ENCODE measurements around the gene WFDC5. TPM values are rescaled to one million over a fixed set of nuclear protein-coding genes. Genes with fewer than 3 reads are reported as not detected.
"Not testable (repeated sequence)": the region's sequence is repeated elsewhere in the genome, so short reads cannot be mapped to it uniquely, and the experiment has no call there.

The WFDC5 gene, protein sequence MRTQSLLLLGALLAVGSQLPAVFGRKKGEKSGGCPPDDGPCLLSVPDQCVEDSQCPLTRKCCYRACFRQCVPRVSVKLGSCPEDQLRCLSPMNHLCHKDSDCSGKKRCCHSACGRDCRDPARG
- not detected in 2 replicates for total RNA-seq (2014; rRNA removed; shearing (Covaris generic); ENCODE audit: low replicate concordance)

DNA sequence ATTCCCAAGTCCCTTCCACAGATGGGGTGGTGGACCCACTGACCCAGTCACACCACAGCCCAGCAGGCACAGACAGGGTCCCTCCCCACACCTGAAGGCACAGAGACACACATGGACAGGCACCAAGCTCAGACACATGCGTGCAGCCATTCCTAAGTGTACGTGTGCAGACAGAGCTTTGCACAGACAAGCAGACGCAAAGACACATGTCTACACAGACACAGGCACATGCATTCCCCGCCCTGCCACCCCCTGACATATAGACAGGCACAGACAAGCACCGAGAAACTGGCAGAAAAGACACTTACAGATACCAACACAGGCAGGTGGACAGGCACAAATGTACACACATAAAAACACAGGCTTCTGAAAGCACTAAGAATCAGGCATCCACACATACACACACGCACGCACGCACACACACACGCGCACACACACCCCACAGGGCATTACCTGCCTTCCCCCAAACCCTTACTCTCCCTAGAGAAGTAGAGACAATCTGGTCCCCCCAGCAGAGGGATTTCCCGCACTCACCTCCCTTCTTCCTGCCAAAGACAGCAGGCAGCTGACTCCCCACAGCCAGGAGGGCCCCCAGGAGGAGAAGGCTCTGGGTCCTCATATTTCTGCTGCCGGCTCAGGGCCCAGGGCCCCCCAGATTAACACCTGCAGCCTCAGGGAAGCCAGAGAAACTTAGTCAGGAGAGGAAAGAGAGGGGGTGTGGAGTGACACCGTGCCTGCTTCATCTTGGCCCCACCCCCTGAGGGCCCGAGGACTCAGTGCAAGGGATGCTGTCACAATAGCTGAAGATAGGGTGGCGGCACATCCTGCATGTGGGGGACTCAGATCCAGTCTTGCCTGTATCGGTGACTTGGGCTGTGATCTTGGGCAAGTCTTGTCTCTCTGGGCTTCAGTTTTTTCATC, at the start of gene WFDC5:
Gene WFDC5, minus strand, starts transcription at position 710 of the 921 bp plus-strand sequence. Its CDS starts 91 bp downstream, at position 619.
- no peaks in the 10 kb centered on the region for H3K79me2 ChIP-seq (ENCODE audit: low read length)
- H2AFZ ChIP-seq (ENCODE audit: low read length), result no peak within 1 kb of the TSS
- peaks cover 4% of the 10 kb centered on the region for H3K4me1 ChIP-seq (ENCODE audit: low read length)
- H3K9me3 ChIP-seq (ENCODE audit: low read length), result no peaks in the 10 kb centered on the region
- H3K4me3 ChIP-seq (ENCODE audit: low read length), result no peak within 1 kb of the TSS
- no peak within 1 kb of the TSS for H3K4me2 ChIP-seq (ENCODE audit: low read depth, low read length, poor library complexity, severe bottlenecking)
- no peaks in the 10 kb centered on the region for H3K36me3 ChIP-seq (ENCODE audit: insufficient read depth, low read length)
- H3K9me2 ChIP-seq (replicated peaks; ENCODE audit: insufficient read depth, low read length), result no peaks in the 10 kb centered on the region
- no peak within 1 kb of the TSS for H3K27ac ChIP-seq (ENCODE audit: low read length)
- H4K20me1 ChIP-seq (ENCODE audit: insufficient read depth, low read depth, low read length), result no peaks in the 10 kb centered on the region
- peak; percentile 52 for DNase-seq
- H3K9ac ChIP-seq (ENCODE audit: low read length), result no peak within 1 kb of the TSS
- no peaks in the 10 kb centered on the region for H3K27me3 ChIP-seq (ENCODE audit: low read length)

DNA sequence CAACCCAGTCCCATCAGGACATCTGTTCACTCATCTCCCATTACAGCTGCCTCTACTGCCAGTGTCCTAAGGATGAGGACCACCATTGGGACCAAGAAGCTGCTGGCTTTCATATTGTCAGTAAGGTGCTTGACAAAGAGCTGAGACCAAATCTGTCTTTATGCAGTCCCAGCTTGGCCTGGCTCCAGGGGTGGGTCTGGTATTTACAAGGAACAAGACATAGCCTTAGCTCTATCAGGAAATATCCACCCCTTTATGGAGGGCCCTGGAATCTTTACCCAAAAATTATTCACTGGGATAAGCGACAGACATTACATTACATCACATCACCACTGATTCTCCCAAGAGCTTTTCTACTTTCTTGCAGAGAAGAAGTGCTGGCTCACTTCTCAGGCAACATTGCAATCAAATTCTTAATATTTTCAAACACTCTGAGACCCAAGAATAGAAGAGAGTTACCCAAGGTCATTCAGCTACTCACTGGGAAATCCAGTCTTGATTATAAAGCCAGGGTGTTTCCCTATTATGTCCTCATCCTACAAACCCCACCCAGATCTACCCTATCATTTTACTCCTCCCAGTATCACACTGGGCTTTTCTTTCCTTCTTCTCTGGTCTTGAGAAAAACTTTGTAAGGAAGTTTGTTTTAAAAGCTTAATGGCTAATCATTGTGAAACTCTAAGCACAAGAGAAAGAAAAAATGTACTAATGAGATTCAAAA, 48.3 kb upstream of the WFDC5 start:
- H3K9me3 ChIP-seq (ENCODE audit: low read length), result no peaks in the 10 kb centered on the region
- H3K4me1 ChIP-seq (ENCODE audit: low read length), result no peaks in the 10 kb centered on the region
- no peak overlapping the region for H3K27ac ChIP-seq (ENCODE audit: low read length)
- no peak overlapping the region for H3K9ac ChIP-seq (ENCODE audit: low read length)
- H3K79me2 ChIP-seq (ENCODE audit: low read length), result no peaks in the 10 kb centered on the region
- no peak for DNase-seq
- H3K4me2 ChIP-seq (ENCODE audit: low read depth, low read length, poor library complexity, severe bottlenecking), result no peak overlapping the region
- H3K36me3 ChIP-seq (ENCODE audit: insufficient read depth, low read length), result no peaks in the 10 kb centered on the region
- H3K27me3 ChIP-seq (ENCODE audit: low read length), result no peaks in the 10 kb centered on the region
- H2AFZ ChIP-seq (ENCODE audit: low read length), result no peak overlapping the region
- H3K4me3 ChIP-seq (ENCODE audit: low read length), result no peak overlapping the region
- H4K20me1 ChIP-seq (ENCODE audit: insufficient read depth, low read depth, low read length), result no peaks in the 10 kb centered on the region
- H3K9me2 ChIP-seq (replicated peaks; ENCODE audit: insufficient read depth, low read length), result no peaks in the 10 kb centered on the region

DNA sequence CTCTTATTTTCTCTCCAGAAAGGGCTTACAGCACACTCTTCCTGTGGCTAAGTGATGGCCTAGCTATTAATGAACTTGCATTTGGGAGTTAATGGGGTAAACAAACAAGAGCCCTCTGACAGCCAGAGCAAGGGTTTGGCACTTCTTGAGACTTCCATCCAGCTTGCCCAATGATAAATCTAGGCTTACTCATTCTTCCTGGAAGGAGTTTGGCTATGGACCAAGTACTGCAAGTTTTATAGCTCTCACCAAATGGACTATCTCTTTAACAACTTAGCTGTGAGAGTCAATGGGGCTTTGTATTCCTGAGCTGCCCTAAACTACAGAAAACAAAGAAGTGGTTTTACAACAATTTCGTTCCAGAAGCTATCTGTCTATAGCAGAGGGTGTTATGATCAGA, 43.0 kb upstream of the WFDC5 start:
- Histone ChIP-seq H3K4me2 (ENCODE audit: low read depth, low read length, poor library complexity, severe bottlenecking) (no peak overlapping the region), H3K4me3 (ENCODE audit: low read length) (no peak overlapping the region), H3K36me3 (ENCODE audit: insufficient read depth, low read length) (no peaks in the 10 kb centered on the region), H2AFZ (ENCODE audit: low read length) (no peak overlapping the region), H3K79me2 (ENCODE audit: low read length) (no peaks in the 10 kb centered on the region), H4K20me1 (ENCODE audit: insufficient read depth, low read depth, low read length) (no peaks in the 10 kb centered on the region), H3K27ac (ENCODE audit: low read length) (no peak overlapping the region), H3K9ac (ENCODE audit: low read length) (no peak overlapping the region), H3K9me3 (ENCODE audit: low read length) (no peaks in the 10 kb centered on the region), H3K9me2 (replicated peaks; ENCODE audit: insufficient read depth, low read length) (no peaks in the 10 kb centered on the region), H3K27me3 (ENCODE audit: low read length) (no peaks in the 10 kb centered on the region), H3K4me1 (ENCODE audit: low read length) (no peaks in the 10 kb centered on the region)
- DNase-seq, result no peak

DNA sequence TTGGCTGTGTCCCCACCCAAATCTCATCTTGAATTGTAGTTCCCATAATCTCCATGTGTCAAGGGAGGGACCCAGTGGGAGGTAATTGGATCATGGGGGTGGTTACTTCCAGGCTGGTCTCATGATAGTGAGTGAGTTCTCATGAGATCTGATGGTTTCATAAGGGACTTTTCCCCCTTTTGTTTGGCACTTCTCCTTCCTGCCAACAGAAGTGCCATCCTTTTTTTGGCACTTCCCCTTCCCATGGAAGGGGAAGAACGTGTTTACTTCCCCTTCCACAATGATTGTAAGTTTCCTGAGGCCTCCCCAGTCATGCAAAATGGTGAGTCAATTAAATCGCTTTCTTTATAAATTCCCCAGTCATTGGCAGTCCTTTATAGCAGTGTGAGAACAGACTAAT, 41.7 kb upstream of the WFDC5 start:
- no peaks in the 10 kb centered on the region for H3K79me2 ChIP-seq (ENCODE audit: low read length)
- no peaks in the 10 kb centered on the region for H3K9me3 ChIP-seq (ENCODE audit: low read length)
- no peak overlapping the region for H3K4me2 ChIP-seq (ENCODE audit: low read depth, low read length, poor library complexity, severe bottlenecking)
- DNase-seq, result no peak
- no peaks in the 10 kb centered on the region for H3K36me3 ChIP-seq (ENCODE audit: insufficient read depth, low read length)
- H3K27me3 ChIP-seq (ENCODE audit: low read length), result no peaks in the 10 kb centered on the region
- no peak overlapping the region for H2AFZ ChIP-seq (ENCODE audit: low read length)
- H3K4me1 ChIP-seq (ENCODE audit: low read length), result no peaks in the 10 kb centered on the region
- no peak overlapping the region for H3K27ac ChIP-seq (ENCODE audit: low read length)
- no peaks in the 10 kb centered on the region for H3K9me2 ChIP-seq (replicated peaks; ENCODE audit: insufficient read depth, low read length)
- no peak overlapping the region for H3K4me3 ChIP-seq (ENCODE audit: low read length)
- H4K20me1 ChIP-seq (ENCODE audit: insufficient read depth, low read depth, low read length), result no peaks in the 10 kb centered on the region
- H3K9ac ChIP-seq (ENCODE audit: low read length), result no peak overlapping the region

DNA sequence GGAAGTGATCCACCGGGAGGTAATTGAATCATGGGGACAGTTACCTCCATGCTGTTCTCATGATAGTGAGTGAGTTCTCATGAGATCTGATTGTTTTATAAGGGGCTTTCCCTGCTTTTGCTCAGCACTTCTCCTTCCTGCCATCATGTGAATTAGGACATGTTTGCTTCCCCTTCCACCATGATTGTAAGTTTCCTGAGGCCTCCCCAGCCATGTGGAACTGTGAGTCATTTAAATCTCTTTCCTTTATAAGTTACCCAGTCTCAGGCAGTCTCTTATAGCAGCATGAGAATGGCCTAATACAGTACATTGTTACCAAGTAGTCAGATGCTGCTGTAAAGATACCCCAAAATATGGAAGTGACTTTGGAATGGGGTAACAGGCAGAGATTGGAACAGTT, 39.8 kb upstream of the WFDC5 start:
- H3K36me3 ChIP-seq (ENCODE audit: insufficient read depth, low read length); DNase-seq; H3K9ac ChIP-seq (ENCODE audit: low read length); H4K20me1 ChIP-seq (ENCODE audit: insufficient read depth, low read depth, low read length); H3K4me2 ChIP-seq (ENCODE audit: low read depth, low read length, poor library complexity, severe bottlenecking); H3K4me1 ChIP-seq (ENCODE audit: low read length); H2AFZ ChIP-seq (ENCODE audit: low read length); H3K27me3 ChIP-seq (ENCODE audit: low read length); H3K4me3 ChIP-seq (ENCODE audit: low read length); H3K27ac ChIP-seq (ENCODE audit: low read length); H3K9me2 ChIP-seq (replicated peaks; ENCODE audit: insufficient read depth, low read length); H3K9me3 ChIP-seq (ENCODE audit: low read length); H3K79me2 ChIP-seq (ENCODE audit: low read length): not testable (repeated sequence)

DNA sequence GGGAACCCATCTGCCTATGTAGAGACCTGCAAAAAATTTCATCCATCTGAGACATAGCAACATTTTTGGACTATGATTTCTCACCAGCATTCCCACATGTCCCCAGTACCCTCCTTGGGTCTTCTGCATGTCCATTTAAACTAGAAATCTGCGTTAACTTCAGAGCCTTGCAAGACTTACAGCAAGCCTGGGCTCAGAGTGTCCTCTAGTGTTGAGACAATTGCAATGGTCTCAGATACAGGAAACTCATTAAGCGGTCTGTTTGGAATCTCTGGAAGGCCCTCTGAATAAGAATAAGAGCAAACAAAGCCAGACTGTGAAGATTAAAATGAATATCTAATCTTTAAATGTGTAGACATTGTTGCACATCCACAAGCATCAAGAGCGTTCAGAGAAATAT, 39.2 kb upstream of the WFDC5 start:
- no peaks in the 10 kb centered on the region for H3K9me3 ChIP-seq (ENCODE audit: low read length)
- H3K9me2 ChIP-seq (replicated peaks; ENCODE audit: insufficient read depth, low read length), result no peaks in the 10 kb centered on the region
- H3K27ac ChIP-seq (ENCODE audit: low read length), result no peak overlapping the region
- H3K4me2 ChIP-seq (ENCODE audit: low read depth, low read length, poor library complexity, severe bottlenecking), result no peak overlapping the region
- no peak overlapping the region for H3K9ac ChIP-seq (ENCODE audit: low read length)
- no peaks in the 10 kb centered on the region for H3K4me1 ChIP-seq (ENCODE audit: low read length)
- H4K20me1 ChIP-seq (ENCODE audit: insufficient read depth, low read depth, low read length), result no peaks in the 10 kb centered on the region
- DNase-seq, result no peak
- H3K27me3 ChIP-seq (ENCODE audit: low read length), result no peaks in the 10 kb centered on the region
- no peaks in the 10 kb centered on the region for H3K79me2 ChIP-seq (ENCODE audit: low read length)
- no peaks in the 10 kb centered on the region for H3K36me3 ChIP-seq (ENCODE audit: insufficient read depth, low read length)
- H3K4me3 ChIP-seq (ENCODE audit: low read length), result no peak overlapping the region
- no peak overlapping the region for H2AFZ ChIP-seq (ENCODE audit: low read length)

DNA sequence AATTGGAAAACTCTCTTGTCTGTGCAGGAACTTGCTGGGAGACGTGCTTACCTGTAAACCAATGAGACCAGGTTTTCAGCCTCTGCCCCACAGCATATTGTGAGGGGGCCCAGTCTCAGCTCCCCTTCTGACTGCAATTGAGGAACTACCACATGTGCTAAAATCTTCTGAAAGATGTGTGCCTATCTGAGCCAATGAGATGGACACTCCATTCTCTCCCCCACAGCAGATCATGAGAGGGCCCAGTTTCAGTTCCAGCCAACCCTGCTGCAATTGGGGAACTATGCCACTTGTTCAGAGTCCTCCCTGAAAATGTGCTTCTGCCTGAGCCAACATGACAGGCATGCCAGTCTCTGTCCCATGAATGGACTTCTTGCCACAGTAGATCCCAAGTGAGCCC, 38.8 kb upstream of the WFDC5 start:
- H3K9ac ChIP-seq (ENCODE audit: low read length), result no peak overlapping the region
- H3K4me3 ChIP-seq (ENCODE audit: low read length), result no peak overlapping the region
- H3K4me2 ChIP-seq (ENCODE audit: low read depth, low read length, poor library complexity, severe bottlenecking), result no peak overlapping the region
- DNase-seq, result peak; percentile 43
- no peaks in the 10 kb centered on the region for H3K9me2 ChIP-seq (replicated peaks; ENCODE audit: insufficient read depth, low read length)
- H3K27me3 ChIP-seq (ENCODE audit: low read length), result no peaks in the 10 kb centered on the region
- no peak overlapping the region for H3K27ac ChIP-seq (ENCODE audit: low read length)
- no peak overlapping the region for H2AFZ ChIP-seq (ENCODE audit: low read length)
- H3K9me3 ChIP-seq (ENCODE audit: low read length), result no peaks in the 10 kb centered on the region
- no peaks in the 10 kb centered on the region for H4K20me1 ChIP-seq (ENCODE audit: insufficient read depth, low read depth, low read length)
- H3K79me2 ChIP-seq (ENCODE audit: low read length), result no peaks in the 10 kb centered on the region
- H3K4me1 ChIP-seq (ENCODE audit: low read length), result no peaks in the 10 kb centered on the region
- no peaks in the 10 kb centered on the region for H3K36me3 ChIP-seq (ENCODE audit: insufficient read depth, low read length)

DNA sequence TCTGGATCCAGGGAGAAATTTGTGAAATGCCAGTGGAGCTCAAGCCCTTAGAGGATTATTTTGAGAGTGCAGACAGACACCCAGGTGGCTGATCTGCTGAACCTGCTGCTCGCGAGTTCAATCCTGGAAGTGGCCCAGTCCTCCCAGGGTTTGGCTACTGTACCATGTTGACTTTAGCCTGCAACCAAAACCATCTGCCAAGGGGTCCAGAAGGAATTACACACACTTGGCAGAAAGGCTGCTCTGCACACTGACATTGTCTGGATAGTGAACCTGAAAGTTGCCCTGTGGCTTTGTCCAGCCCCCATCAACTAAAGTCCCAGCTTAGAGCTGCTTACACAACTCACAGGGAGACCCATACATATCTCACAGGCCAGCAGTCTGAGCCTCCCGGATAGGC, 38.2 kb upstream of the WFDC5 start:
- H2AFZ ChIP-seq (ENCODE audit: low read length), result no peak overlapping the region

More for the DNA sequence above, 38.2 kb upstream of the WFDC5 start:
- Histone ChIP-seq H3K9ac (ENCODE audit: low read length) (no peak overlapping the region), H3K27ac (ENCODE audit: low read length) (no peak overlapping the region), H3K36me3 (ENCODE audit: insufficient read depth, low read length) (no peaks in the 10 kb centered on the region), H3K4me1 (ENCODE audit: low read length) (no peaks in the 10 kb centered on the region), H4K20me1 (ENCODE audit: insufficient read depth, low read depth, low read length) (no peaks in the 10 kb centered on the region), H3K4me3 (ENCODE audit: low read length) (no peak overlapping the region), H3K27me3 (ENCODE audit: low read length) (no peaks in the 10 kb centered on the region), H3K9me3 (ENCODE audit: low read length) (no peaks in the 10 kb centered on the region), H3K4me2 (ENCODE audit: low read depth, low read length, poor library complexity, severe bottlenecking) (no peak overlapping the region), H3K79me2 (ENCODE audit: low read length) (no peaks in the 10 kb centered on the region), H3K9me2 (replicated peaks; ENCODE audit: insufficient read depth, low read length) (no peaks in the 10 kb centered on the region)
- no peak for DNase-seq
